ENCODE data around the gene PPCDC.

The PPCDC gene

DNA sequence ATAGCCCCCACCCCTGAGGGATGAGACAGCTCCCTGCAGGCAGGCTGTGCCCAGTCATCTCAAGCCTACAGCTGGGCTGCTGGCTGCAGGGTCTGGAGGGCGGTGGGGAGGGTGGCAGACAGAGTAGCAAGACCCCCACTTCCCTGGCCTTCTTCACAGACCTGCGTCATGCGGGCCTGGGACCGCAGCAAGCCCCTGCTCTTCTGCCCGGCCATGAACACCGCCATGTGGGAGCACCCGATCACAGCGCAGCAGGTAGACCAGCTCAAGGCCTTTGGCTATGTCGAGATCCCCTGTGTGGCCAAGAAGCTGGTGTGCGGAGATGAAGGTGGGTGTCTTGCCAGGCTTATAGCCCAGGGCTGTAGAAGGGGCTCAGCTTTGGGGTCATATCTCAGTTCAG is 25.0 kb downstream of the PPCDC start:
- DNase-seq: no peak

DNA sequence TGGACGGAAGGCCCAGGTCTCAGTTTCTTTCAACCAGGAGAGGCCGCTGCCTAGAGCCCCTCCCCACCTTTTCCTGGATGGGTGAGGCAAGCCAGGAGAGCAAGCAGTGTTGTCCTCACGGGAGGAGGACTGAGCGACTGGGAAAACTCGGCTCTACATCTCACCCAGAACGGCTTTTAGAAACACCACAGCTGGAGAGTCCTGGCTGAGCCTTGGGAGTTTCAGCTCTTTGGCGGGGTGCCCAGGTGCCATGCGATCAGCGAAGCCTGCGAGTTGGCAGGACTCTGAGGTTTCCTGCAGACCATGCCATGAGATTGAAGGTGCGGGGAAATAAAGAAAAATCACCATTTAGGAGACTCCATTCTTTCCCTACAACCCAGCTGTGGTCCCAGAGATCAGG is 26.0 kb downstream of the PPCDC start:
- DNase-seq: no peak

DNA sequence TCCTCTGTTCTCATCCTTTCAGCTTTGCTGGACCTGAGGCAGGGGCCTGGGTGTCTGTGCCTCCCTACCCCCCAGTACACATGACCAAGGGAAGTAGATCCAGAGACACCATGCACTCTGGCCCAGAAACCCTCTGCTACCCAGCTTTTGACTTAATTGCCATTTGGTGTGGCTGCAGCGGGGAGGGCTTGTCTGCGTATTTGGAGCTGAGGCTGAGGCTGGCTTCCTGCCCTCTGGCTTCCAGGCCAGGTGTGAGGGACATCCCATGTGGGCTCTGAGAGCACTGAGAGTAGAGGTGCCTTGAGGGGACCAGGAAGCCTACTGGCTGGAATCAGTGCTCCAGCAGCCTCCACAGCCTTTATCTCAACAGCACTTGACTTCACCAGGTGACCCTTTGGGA is 26.9 kb downstream of the PPCDC start:
- no peak for DNase-seq

DNA sequence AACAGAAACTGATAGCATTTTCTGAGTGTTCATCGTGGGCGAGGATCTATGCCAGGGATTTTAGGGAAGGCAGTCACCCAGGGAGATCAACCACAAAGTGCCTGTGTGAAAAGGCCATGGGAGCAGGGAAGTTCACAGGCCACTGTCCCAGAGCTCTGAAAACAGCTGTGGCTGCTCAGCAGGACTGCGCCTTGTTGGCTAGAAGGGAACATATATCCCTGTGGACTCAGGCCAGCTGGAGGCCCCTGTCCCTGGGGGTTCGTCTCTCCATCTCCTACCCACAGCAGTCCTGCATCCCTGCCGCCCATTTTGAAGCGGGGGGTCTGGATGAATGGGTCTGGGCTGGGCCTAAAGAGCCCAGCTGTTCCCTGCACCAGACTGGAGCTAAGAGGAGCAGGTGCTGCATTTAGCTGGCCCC is 27.8 kb downstream of the PPCDC start:
- no peak for DNase-seq

DNA sequence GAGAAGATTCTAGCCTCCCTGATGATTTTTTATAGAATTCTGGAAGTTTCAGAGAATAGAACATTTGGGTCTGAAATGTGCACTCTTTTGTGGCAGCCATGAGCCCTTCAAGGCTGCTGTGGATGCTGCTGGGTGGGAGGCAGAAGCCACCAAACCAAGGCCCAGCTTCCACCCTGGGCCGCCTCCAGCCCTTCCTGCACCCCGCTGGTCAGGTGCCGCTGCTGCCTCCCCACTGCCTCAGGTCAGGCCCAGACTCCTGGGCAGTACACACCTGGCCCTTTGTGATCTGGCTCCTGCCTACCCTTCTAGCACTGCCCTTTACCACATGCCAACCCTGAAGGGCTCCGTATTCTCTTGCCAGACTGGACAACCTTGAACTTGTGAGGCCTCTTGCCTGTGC is 28.3 kb downstream of the PPCDC start:
- no peak for DNase-seq

DNA sequence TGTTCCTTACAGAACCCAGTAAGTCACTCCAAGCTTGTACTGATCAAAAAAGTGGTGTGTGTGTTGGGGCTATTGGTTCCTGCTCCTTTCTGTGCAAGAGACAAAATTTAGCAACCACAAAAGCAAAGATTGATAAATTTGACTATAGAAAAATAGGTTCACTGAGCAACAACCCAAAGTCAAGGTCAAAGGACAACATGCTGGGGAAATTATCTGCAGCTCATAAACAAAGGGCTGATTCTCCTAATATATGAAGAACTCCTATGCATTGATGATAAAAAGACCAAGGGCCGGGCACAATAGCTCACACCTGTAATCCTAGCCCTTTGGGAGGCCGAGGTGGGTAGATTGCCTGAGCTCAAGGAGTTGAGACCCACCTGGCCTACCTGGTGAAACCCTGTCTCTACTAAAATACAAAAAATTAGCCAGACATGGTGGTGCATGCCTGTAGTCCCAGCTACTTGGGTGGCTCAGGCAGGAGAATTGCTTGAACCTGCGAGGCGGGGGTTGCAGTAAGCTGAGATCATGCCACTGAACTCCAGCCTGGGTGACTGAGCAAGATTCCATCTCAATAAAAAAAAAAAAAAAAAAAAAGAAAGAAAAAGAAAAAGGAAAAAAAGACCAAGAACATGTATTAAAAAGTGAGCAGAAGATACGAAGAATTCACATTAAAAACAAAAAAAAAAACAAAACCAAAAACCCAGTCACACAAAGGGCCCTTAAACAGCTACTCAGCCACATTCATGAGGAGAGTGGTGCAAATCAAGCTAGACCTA is 29.8 kb downstream of the PPCDC start:
- no peak for DNase-seq

DNA sequence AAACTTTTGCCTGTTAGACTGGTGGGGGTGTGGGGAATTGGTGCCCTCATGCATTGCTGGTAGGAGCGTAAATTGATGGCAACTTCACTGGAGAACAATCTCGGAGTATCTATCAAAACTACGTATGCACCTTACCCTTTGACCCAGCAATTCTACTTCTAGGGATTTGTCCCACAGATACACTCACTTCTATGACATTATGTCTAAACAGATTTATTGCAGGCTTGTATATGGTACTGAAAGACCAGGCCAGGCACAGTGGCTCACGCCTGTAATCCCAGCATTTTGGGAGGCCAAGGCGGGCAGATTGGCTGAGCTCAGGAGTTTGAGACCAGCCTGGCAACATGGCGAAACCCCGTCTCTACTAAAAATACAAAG is 30.3 kb downstream of the PPCDC start:
- DNase-seq: no peak

DNA sequence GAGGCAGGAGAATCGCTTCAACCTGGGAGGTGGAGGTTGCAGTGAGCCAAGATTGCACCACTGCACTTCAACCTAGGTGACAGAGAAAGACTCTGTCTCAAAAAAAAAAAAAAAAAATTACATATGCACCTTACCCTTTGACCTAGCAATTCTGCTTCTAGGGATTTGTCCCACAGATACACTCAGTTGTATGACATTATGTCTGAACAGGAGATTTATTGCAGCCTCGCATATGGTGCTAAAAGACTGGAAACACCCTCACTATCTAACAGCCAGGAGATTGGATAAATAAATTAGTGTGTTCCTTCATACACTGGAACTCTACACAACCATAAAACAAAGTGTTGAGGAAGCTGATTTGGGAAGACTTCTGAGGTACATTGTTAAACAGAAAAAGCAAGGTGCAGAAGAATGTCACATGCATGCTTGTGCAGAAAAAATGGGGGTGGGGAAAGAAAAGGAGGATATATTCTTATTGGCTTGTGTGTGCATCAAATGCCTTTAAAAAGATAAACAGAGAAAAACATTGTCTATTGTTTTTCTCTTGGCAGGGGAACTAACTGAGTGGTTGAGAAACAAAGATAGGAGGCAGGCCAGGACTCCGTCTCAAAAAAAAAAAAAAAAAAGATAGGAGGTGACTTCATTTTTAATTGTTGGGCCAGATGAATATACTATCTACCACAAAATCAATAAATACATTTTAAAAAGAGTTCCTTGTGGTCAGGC is 30.9 kb downstream of the PPCDC start:
- DNase-seq: no peak

DNA sequence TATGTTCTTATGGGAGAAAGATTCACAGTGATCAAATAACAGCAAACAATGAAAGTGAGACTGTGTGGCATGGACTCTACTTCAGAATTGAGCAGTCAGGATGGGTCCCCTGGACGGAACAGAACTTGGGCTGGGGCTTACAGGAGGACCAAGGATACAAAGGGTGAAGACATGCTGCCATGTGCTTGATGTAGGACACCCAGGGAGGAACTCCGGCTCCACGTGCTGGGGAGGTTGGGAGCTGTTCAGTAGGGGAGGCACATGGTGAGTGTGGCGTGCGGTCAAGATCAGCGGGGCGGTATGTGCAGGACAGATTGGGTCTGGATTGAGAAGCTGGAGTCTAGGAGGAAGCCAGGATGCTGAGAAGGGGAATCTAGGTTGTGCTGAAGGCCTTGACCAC is 32.6 kb downstream of the PPCDC start:
- no peak for DNase-seq

DNA sequence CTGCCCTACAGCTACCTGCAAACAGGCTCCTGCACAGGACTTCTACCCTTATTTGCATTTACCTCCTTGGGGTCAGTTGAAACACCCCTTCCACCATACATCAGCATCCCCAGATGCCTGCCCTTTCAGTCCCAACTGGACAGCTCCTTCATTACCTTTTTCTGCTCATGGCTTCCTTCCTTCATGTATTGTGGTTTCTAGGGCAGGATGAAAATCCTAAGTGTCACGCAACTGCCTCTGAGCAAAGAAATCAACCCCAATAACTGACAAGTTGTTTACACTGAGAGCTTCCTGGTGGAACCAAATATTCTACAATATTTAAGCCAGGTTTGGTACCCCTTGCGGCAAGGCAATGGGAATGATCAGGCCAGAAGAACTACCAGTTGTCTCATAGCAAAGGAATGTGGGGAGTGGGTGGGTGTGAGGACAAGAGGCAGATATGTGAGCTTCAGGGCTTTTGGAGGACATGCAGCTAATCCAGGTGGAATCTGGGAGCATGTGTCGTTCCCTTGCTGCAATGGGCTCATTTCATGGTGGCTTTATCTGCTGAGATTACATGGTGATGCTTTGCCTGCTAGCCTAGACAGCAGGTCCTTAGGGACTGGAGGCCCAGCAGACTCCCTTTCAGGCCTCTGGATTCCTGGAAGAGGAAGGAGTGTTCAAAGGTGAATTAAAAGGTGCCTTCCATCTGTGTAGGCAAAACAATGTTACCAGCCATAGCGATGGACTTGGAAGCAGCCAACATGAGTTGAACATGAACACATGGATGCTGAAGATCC is 34.9 kb downstream of the PPCDC start:
- no peak for DNase-seq

DNA sequence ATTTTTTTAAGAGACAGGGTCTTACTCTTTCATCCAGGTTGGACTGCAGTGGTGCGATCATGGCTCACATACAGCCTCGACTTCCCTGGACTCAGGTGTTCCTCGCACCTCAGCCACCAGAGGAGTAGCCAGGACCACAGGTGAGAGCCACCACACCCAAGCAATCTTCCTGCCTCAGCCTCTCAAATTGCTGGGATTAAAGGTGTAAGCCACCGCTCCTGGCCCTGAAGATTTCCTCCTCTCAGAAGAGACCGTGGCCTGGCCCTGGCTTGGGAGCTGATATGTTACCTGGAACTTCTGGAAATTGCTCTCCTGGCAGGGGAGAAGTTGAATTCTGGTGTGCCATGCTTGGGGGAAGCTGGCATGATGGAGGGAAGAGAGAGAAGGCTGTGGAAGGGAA is 36.2 kb downstream of the PPCDC start:
- no peak for DNase-seq

DNA sequence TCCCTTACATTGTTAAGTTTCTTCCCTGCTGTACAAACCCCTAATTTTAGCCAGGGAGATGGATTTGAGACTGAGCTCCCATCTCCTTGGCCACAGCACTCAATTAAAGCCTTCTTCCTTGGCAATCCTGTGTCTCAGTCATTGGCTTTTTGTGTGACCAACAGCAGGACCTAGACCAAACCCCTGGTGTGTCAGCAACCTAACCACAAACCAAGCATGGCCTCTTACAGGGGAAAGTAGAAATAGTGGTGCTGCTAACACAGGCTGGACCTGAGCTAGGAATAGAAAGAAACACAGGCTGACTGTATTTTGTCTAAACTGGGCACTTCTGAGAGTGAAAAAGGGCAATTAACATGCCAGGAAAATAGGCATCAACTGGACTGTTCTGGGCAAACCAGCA is 37.9 kb downstream of the PPCDC start:
- DNase-seq: no peak

DNA sequence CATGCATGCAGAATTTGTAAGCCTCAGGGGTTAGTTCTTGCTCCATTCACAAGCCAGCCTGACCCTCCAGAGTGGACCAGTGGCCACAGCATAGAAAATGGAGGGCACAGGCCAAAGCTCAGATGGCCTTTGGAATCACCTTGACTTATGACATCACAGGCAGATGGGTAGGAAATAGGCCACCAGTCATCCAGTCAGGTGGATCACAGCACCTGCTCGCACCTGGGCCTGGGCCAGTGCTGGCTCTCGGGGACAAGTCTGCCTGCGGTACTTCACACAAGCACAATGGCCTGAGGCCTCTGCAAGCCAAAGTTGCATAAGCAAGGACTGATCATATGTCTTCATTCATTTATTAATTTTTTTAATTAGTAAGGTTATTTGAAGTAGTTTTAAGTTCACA is 39.3 kb downstream of the PPCDC start:
- DNase-seq: no peak

DNA sequence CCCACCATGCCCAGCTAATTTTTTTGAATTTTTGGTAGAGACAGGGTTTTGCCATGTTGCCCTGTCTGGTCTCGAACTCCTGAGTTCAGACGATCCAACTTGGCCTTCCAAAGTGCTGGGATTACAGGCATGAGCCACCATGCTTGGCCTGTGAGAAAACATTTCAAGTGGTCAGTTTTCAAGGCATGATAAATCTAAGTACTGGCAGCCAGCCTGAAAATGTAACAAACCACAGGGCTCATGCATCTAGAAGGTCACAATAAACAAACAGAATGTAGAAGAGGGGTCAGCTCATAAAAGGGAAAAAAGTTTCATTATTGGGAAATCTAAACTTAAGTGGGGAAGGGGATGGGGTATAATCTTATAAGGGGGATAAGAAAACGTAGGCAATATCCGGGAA is 39.9 kb downstream of the PPCDC start:
- DNase-seq: no peak

DNA sequence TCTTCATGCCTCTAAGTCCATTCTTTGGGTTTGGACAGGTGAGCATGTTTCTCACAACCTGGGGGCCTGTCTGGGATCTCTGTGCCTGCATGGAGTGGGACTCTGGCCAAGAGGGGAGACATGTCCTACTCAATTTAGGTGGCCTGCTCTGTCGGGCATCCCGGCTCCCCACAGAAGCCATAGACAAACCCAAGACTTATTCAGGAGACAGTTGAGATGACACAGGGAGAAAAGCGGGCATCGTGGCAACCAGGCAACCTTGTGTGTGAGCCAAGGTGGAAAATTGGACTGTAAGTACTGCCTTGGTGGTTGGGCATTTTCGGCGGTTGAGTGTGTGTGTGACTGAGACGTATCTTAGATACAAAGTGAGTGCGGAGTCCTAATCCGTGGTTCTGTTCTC is 40.5 kb downstream of the PPCDC start:
- DNase-seq: no peak

DNA sequence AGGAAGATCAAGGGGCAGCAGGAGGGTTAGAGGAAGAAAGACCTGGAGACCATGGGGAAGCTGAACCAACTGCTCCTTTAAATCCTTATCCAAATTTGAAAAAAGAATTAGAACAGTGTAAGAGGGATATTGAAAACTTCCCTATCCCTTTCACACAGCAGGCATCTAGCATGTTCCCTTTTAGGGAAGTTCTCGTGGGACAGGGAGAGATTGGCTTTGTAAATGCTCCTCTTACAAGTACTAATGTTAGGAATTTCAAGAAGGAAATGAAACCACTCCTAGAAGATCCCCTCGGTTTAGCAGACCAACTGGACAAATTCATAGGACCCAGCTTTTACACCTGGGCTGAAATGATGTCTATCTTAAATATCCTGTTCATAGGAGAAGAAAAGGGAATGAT is 41.5 kb downstream of the PPCDC start:
- no peak for DNase-seq

DNA sequence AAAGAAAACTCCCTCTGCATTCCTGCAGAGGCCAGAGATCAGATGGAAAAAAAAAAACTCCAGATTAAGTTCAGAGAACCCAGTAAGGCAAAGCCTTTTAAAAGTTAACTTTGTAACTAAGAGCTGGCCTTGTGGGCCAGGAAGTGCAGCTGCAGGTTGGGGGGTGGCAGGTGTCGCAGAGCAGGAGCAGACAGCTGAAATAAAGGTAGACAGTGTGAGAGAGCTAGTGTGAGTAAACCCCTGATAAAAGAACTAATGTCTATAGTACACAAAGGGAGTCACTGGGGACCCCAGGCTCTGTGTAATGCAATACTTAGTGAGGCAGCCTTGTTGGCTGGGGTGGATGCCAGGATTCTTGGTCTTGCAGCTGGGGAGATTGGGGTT is 42.1 kb downstream of the PPCDC start:
- DNase-seq: no peak

DNA sequence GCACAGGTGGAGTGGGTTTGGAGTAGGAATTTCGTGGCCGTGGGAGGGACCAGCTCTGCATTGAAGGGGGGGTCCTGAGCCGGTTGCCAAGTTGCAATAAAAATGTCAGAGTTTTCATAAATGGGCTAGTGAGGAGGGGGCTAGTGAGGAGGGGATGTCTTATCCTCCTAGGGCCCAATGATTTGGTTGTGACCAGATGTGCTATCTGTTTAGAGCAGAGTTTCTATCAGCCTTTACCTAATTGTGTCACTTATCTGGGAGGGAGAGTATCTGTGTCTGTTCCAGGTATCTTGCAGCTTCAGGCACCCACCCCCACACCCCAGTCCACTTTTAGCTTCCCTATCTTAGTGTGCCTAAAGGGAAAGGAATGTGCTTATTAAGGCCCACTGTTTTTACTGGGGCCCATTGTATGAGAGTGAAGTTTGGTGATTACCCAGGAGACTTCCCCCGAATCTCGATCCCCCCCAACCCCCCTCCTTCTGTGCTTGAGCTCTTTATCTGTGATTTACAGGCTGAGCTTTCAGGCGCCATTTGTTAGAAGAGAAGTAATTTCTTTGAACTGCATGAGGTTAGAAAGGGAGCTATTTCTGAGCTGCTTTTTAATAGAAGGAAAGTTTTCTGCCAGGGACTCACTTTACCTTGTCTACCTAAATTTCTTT is 42.6 kb downstream of the PPCDC start:
- DNase-seq: no peak

DNA sequence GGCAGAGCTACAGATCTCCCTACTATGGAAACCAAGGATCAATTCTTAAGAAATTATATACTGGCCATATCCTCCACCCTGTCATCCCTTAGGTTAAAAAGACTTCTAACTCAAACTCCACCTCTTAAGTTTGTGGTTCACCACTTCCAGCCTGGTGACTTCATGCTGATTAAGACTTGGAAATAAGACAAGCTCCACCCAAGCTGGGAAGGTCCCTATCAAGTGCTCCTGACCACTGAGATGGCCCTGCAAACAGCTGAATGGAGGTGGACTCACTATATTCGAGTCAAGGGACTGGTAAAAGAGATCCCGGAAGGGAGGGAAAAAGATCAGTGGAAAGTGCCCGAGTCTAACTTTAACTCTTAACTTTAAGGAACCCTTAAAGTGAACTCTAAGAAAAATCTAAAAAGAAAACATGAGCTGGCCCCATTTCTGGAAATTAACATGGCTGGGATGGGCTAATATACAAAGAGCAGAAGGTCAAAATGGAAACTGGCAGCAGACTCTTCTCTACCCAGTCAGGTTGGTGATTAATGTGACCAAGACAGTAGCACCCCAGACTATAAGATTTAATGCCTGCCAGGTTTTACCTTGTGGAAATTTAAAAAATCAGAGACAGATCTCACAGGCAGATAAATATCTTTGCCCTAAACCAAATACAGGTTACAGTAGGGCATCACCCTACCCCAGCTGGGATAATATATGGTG is 43.9 kb downstream of the PPCDC start:
- no peak for DNase-seq

DNA sequence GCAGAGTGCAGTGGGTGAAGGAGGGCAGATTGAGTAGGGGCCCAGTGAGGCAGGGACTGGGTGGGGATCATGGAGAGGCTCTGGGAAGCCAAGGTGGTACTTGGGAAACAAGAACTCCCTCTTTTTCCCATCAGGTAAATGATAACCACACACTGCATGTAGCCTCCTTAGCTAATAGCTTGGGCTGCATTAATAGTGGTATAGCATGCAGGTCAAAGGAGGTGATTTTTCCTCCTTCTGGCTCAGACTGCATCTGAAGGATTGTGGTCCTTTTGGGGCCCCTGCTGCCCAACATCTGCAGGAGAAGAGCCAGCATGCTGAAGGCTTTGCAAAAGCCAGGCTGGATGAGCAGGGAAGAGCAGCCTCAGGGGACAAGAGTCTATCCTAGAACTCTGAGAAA is 45.4 kb downstream of the PPCDC start:
- no peak for DNase-seq

DNA sequence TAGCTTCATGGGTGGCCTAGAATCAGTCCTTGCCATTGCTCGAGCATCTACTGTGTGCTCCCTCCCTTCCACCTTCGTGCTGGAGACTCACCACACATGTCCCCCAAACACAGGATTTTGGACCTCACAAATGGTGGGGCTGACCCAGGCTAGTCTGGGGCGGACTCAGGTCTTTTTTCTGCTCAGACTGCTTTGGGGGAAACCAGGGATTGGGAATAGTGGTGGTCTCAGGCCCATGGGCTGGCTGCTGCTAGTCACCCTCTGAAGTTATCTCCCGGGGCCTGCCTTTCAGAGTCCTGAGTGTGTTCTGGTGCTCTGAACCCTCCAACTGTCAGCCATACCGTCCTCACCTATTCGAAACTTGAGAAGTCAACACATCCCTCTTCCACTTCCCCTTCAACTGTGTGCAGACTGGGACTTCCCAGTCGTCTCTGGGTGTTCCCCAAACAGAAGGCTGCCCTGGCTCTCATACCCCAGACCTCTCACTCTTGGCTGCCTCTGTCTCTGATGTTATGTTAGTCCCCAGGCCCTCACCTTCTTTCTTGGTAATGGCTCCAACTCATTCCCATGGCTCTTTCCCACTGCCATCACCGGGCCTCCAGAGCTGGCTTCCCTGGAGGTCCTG is 46.0 kb downstream of the PPCDC start:
- no peak for DNase-seq

DNA sequence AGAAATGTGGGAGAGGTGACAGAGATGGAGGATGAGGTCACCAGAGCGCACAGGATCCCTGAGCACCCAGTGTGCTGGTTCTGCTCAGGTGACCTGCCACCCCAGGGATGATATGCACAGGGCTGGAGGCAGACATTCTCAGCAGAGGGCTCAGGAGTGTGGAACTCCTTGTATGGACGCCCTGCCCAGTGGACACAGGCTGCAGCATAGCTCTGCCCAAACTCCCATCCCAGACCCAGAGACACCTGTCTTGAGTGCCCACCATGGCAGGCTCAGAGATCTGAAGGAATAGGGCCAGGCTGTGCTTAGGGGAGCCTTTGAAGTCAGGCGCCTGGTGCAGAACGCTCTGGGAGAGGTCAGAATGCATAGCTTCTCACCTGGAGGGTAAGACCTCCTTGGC is 47.3 kb downstream of the PPCDC start:
- no peak for DNase-seq

Measured in NCI-H526 treated with DMSO at 0.1 percent for 48 hours (cell line).